K562 (cell line): ENCODE measurements around the gene ARHGAP30. TPM values are rescaled to one million over a fixed set of nuclear protein-coding genes. Genes with fewer than 3 reads are reported as not detected.

Source experiments
- ATF7 ChIP-seq: fragments of 450-650 bp; IDR thresholded peaks from 2 replicates; pipeline ENCODE4 v1.7.1; 2014; ENCODE audit warnings: mild to moderate bottlenecking, moderate library complexity
- BCLAF1 ChIP-seq, 2 experiments: fragments of 450-650 bp in 1 of 2; IDR thresholded peaks; 2 replicates each; pipeline ENCODE4 v1.6.1; 2011 to 2017; ENCODE audit warnings: low read depth in 2 of 2, antibody characterized with exemption in 1 of 2, borderline replicate concordance in 1 of 2, low read length in 1 of 2, mild to moderate bottlenecking in 1 of 2, mixed read lengths in 1 of 2; ENCODE audit not compliant: control insufficient read depth in 1 of 2
- CUX1 ChIP-seq: fragments of 200-800 bp; sonication (Bioruptor generic); IDR thresholded peaks from 2 replicates; pipeline ENCODE4 v1.6.1; 2016; ENCODE audit warnings: missing genetic modification characterization, missing compliant biosample characterization
- E2F3 ChIP-seq: fragments of 250-450 bp; sonication (Bioruptor Pico); IDR thresholded peaks from 2 replicates; pipeline ENCODE4 v1.4.0; 2020; ENCODE audit warnings: mild to moderate bottlenecking
- HDAC1 ChIP-seq, 2 experiments: fragments of 450-650 bp; IDR thresholded peaks; 2 replicates each; pipeline ENCODE4 v1.6.1; 2016 to 2017; ENCODE audit warnings: inconsistent platforms in 1 of 2, mild to moderate bottlenecking in 1 of 2, moderate library complexity in 1 of 2
- HLTF ChIP-seq: fragments of 450-650 bp; IDR thresholded peaks from 2 replicates; pipeline ENCODE4 v1.6.1; 2016
- HMG20A ChIP-seq: fragments of 450-650 bp; formaldehyde crosslinking; conservative IDR thresholded peaks from 2 replicates; pipeline ENCODE4 v1.4.0; 2020; ENCODE audit warnings: mild to moderate bottlenecking, mixed read lengths
- IFI16 ChIP-seq: fragments of 250-450 bp; sonication (Bioruptor Pico); IDR thresholded peaks from 2 replicates; pipeline ENCODE4 v2.1.2; 2022; ENCODE audit warnings: mild to moderate bottlenecking, inconsistent platforms
- KAT8 ChIP-seq: fragments of 450-650 bp; IDR thresholded peaks from 2 replicates; pipeline ENCODE4 v1.6.1; 2016; ENCODE audit warnings: low read depth, mild to moderate bottlenecking
- MAZ ChIP-seq, 2 experiments: fragments of 450-650 bp in 1 of 2; sonication (generic) in 1 of 2; formaldehyde crosslinking; IDR thresholded peaks in 1 of 2; conservative IDR thresholded peaks in 1 of 2; 2 replicates each; pipeline versions ENCODE4 v1.4.0 to v1.5.0; 2020; ENCODE audit warnings: mild to moderate bottlenecking in 1 of 2, missing genetic modification reagents in 1 of 2
- NFE2L1 ChIP-seq: fragments of 450-650 bp; IDR thresholded peaks from 2 replicates; pipeline ENCODE4 v1.6.1; 2016; ENCODE audit warnings: missing genetic modification characterization, low read depth, mild to moderate bottlenecking, missing compliant biosample characterization, moderate library complexity, borderline replicate concordance
- RAD21 ChIP-seq, 2 experiments: fragments of 250-450 bp in 1 of 2; fragments of 450-650 bp in 1 of 2; sonication (Bioruptor Pico) in 1 of 2; formaldehyde crosslinking in 1 of 2; IDR thresholded peaks in 1 of 2; conservative IDR thresholded peaks in 1 of 2; 2 replicates each; pipeline versions ENCODE4 v1.4.0 to v1.8.0; 2020 to 2022; ENCODE audit warnings: mild to moderate bottlenecking in 2 of 2, moderate library complexity in 1 of 2
- RHOXF2B ChIP-seq: fragments of 250-450 bp; sonication (Bioruptor Pico); conservative IDR thresholded peaks from 2 replicates; pipeline ENCODE4 v1.5.1; 2021
- SMARCA5 ChIP-seq: fragments of 450-650 bp; IDR thresholded peaks from 2 replicates; pipeline ENCODE4 v1.6.1; 2016
- SP2 ChIP-seq: IDR thresholded peaks from 2 replicates; pipeline ENCODE4 v1.6.1; 2011; ENCODE audit warnings: mild to moderate bottlenecking, low read depth, low read length, moderate library complexity; ENCODE audit not compliant: poor library complexity, severe bottlenecking; ENCODE audit errors: extremely low read depth
- TAF7 ChIP-seq: fragments of 450-650 bp; IDR thresholded peaks from 2 replicates; pipeline ENCODE4 v1.6.1; 2016; ENCODE audit warnings: missing genetic modification characterization, missing compliant biosample characterization
- ZSCAN29 ChIP-seq: fragments of 450-650 bp; IDR thresholded peaks from 2 replicates; pipeline ENCODE4 v1.6.1; 2017
- polyA plus RNA-seq, 8 experiments: library from polyadenylated mRNA; depleted of rRNA in 4 of 8; stranded (reverse) in 5 of 8; unstranded in 3 of 8; fragments of >200 nt; fragmentation: Nextera tagmentation in 2 of 8; fragmentation: Illumina TruSeq in 1 of 8; extraction: Ambion mirVana in 2 of 8; extraction: Trizol in 1 of 8; gene quantifications; 2 replicates each; pipeline versions ENCODE4 v1.2.1 to v1.2.3, GENCODE V29; 2011 to 2014; ENCODE audit warnings: inconsistent platforms in 1 of 8, missing spikeins in 1 of 8
- total RNA-seq, 7 experiments: library from RNA; depleted of rRNA in 6 of 7; stranded (reverse); fragments of >200 nt in 6 of 7; fragmentation: Illumina TruSeq in 2 of 7; extraction: Trizol in 2 of 7; gene quantifications; 2 replicates each; pipeline versions ENCODE4 v1.2.1 to v1.2.3, GENCODE V29; 2011 to 2021; ENCODE audit warnings: low replicate concordance in 1 of 7
- TF ChIP-seq, protein P1 (sequence below), 2 experiments: fragments of 450-650 bp in 1 of 2; sonication (generic) in 1 of 2; formaldehyde crosslinking in 1 of 2; IDR thresholded peaks in 1 of 2; conservative IDR thresholded peaks in 1 of 2; 2 replicates each; pipeline versions ENCODE4 v1.6.1 to v1.8.1; 2016 to 2023; ENCODE audit warnings: mild to moderate bottlenecking in 2 of 2, moderate library complexity in 2 of 2, inconsistent platforms in 1 of 2, missing genetic modification reagents in 1 of 2

The ARHGAP30 gene
- total and polyA plus RNA-seq, 9 of the 15 experiments (the other 6 are each of a cell fraction or from before 2014, with no cell fraction given) = 0.01 to 0.73 (median 0.12) TPM

DNA sequence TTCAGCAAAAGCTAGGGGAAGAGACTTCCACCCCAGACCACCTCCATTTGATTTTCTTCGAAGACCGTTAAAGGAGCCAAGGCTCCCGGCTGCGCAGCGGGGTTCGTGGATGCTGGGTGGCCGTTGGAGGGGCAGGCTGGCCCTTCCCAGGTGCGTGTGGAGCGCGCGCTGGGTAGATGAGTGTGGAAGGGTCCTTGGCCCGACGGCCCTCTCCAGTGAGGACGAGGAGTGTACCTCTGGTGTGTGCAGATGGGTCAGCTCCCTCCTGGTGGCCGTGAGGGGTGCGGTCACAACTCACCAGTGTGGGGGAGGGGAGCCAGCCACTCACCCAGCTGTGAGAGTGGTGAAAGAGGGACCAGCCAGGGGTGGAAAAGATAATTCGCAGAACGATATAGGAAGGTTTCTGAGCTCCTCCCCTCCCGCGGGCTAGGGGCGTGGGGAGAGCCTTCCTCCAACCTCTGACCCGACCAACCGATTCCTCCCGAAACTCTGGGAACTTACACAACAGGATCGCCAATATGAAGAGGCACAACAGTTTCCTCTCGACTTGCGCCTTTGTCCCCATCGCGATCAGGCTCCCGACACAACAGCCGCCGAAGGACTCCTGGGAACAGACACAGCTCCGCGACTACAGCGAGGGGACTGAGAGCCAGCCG, 49.1 kb downstream of the ARHGAP30 start, which contains the start of gene F11R (continued):
- TF ChIP-seq, protein P1, sequence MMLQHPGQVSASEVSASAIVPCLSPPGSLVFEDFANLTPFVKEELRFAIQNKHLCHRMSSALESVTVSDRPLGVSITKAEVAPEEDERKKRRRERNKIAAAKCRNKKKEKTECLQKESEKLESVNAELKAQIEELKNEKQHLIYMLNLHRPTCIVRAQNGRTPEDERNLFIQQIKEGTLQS (IDR thresholded peaks at IDR 0.05) = peak; percentile 40; the same call in 1 of the 2 replicates
- TF ChIP-seq, protein P1 (CRISPR knock-in tag; conservative IDR thresholded peaks at IDR 0.05) = 0 out of 2 replicates have a peak, but pooled peaks have one; percentile 72
- TF ChIP-seq NFE2L1 (tag) (no peak), BCLAF1 (IDR thresholded peaks at IDR 0.05; ENCODE audit: borderline replicate concordance in 1 of 2, control insufficient read depth in 1 of 2, low read depth in 2 of 2, low read length in 1 of 2) (peak in 1 of 2 experiments; percentile 78; a peak in 1 of 4 replicates), CUX1 (CRISPR knock-in tag) (no peak), SP2 (no peak), E2F3 (CRISPR knock-in tag) (no peak), HDAC1 (IDR thresholded peaks at IDR 0.05) (peak; percentile 16 to 84; a peak in 2 of 4 replicates), HMG20A (CRISPR knock-in tag) (no peak), MAZ (CRISPR knock-in tag; conservative IDR thresholded peaks at IDR 0.05 in 1 of 2, IDR thresholded peaks at IDR 0.05 in 1 of 2) (peak; percentile 61 to 80), ZSCAN29 (no peak), HLTF (peak; percentile 66; the same call in 1 of the 2 replicates), RHOXF2B (no peak), SMARCA5 (no peak), KAT8 (no peak), IFI16 (CRISPR knock-in tag) (no peak), TAF7 (tag) (no peak), ATF7 (peak; percentile 58), RAD21 (CRISPR knock-in tag; conservative IDR thresholded peaks at IDR 0.05 in 1 of 2, IDR thresholded peaks at IDR 0.05 in 1 of 2) (peak; percentile 35 to 57)
